HEK293 (cell line): Measurements from ENCODE around the gene LHX2.

Experiments used
- MEIS1 ChIP-seq: sonication (generic); formaldehyde crosslinking; IDR thresholded peaks from 2 replicates; pipeline ENCODE4 v1.8.1; 2022; ENCODE audit warnings: missing genetic modification reagents, mild to moderate bottlenecking, borderline replicate concordance
- MYNN ChIP-seq: fragments of 450-650 bp; formaldehyde crosslinking; IDR thresholded peaks from 2 replicates; pipeline ENCODE4 v1.5.1; 2016; ENCODE audit warnings: missing biosample characterization, missing genetic modification characterization, borderline replicate concordance
- ZNF37A ChIP-seq: fragments of 450-650 bp; IDR thresholded peaks from 2 replicates; pipeline ENCODE4 v1.5.1; 2018; ENCODE audit warnings: missing biosample characterization, missing genetic modification characterization
- ZNF747 ChIP-seq: fragments of 450-650 bp; formaldehyde crosslinking; IDR thresholded peaks from 2 replicates; pipeline ENCODE4 v1.5.1; 2016; ENCODE audit warnings: missing biosample characterization, missing genetic modification characterization
- TF ChIP-seq, protein P1 (sequence below): fragments of 450-650 bp; formaldehyde crosslinking; IDR thresholded peaks from 2 replicates; pipeline ENCODE4 v1.5.1; 2016; ENCODE audit warnings: missing biosample characterization, missing genetic modification characterization
- TF ChIP-seq, protein P2 (sequence below): fragments of 450-650 bp; formaldehyde crosslinking; IDR thresholded peaks from 2 replicates; pipeline ENCODE4 v1.5.1; 2016; ENCODE audit warnings: missing biosample characterization, missing genetic modification characterization
- TF ChIP-seq, protein P3 (sequence below): fragments of 450-650 bp; formaldehyde crosslinking; IDR thresholded peaks from 2 replicates; pipeline ENCODE4 v1.5.1; 2016; ENCODE audit warnings: missing biosample characterization, missing genetic modification characterization

DNA sequence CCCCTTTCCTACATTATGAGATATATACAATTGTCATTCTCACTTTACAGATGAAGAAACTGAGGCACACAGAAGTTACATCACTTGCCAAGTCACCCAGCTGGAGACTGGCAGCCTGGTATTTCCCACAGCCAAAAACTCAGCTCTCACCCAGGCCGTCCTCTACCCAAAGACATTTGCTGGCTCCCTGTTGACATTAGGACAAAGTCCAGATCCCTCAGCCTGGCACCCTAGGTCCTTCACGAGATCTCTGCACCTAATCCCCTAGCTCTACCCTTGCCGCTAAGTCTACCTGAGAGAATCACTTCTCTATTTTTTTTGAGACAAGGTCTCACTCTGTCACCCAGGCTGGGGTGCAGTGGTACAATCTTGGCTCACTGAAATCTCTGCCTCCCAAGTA, 26.8 kb upstream of the LHX2 start:
- TF ChIP-seq ZNF37A (tag by site-specific recombination) (no peak), MEIS1 (CRISPR knock-in tag) (no peak), MYNN (tag by site-specific recombination) (no peak), ZNF747 (no peak)
- TF ChIP-seq, protein P1, sequence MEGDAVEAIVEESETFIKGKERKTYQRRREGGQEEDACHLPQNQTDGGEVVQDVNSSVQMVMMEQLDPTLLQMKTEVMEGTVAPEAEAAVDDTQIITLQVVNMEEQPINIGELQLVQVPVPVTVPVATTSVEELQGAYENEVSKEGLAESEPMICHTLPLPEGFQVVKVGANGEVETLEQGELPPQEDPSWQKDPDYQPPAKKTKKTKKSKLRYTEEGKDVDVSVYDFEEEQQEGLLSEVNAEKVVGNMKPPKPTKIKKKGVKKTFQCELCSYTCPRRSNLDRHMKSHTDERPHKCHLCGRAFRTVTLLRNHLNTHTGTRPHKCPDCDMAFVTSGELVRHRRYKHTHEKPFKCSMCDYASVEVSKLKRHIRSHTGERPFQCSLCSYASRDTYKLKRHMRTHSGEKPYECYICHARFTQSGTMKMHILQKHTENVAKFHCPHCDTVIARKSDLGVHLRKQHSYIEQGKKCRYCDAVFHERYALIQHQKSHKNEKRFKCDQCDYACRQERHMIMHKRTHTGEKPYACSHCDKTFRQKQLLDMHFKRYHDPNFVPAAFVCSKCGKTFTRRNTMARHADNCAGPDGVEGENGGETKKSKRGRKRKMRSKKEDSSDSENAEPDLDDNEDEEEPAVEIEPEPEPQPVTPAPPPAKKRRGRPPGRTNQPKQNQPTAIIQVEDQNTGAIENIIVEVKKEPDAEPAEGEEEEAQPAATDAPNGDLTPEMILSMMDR (tag by site-specific recombination): no peak
- TF ChIP-seq, protein P2, sequence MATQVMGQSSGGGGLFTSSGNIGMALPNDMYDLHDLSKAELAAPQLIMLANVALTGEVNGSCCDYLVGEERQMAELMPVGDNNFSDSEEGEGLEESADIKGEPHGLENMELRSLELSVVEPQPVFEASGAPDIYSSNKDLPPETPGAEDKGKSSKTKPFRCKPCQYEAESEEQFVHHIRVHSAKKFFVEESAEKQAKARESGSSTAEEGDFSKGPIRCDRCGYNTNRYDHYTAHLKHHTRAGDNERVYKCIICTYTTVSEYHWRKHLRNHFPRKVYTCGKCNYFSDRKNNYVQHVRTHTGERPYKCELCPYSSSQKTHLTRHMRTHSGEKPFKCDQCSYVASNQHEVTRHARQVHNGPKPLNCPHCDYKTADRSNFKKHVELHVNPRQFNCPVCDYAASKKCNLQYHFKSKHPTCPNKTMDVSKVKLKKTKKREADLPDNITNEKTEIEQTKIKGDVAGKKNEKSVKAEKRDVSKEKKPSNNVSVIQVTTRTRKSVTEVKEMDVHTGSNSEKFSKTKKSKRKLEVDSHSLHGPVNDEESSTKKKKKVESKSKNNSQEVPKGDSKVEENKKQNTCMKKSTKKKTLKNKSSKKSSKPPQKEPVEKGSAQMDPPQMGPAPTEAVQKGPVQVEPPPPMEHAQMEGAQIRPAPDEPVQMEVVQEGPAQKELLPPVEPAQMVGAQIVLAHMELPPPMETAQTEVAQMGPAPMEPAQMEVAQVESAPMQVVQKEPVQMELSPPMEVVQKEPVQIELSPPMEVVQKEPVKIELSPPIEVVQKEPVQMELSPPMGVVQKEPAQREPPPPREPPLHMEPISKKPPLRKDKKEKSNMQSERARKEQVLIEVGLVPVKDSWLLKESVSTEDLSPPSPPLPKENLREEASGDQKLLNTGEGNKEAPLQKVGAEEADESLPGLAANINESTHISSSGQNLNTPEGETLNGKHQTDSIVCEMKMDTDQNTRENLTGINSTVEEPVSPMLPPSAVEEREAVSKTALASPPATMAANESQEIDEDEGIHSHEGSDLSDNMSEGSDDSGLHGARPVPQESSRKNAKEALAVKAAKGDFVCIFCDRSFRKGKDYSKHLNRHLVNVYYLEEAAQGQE (tag by site-specific recombination): no peak
- TF ChIP-seq, protein P3, sequence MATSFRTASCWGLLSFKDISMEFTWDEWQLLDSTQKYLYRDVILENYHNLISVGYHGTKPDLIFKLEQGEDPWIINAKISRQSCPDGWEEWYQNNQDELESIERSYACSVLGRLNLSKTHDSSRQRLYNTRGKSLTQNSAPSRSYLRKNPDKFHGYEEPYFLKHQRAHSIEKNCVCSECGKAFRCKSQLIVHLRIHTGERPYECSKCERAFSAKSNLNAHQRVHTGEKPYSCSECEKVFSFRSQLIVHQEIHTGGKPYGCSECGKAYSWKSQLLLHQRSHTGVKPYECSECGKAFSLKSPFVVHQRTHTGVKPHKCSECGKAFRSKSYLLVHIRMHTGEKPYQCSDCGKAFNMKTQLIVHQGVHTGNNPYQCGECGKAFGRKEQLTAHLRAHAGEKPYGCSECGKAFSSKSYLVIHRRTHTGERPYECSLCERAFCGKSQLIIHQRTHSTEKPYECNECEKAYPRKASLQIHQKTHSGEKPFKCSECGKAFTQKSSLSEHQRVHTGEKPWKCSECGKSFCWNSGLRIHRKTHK (tag by site-specific recombination): no peak
